Retinal pigment epithelial cell (primary cell): Measurements from ENCODE around the gene SEMA3E.
A peak's percentile ranks its signal among the peaks of the same experiment; 100 is the strongest.

ENCODE experiments used
- DNase-seq: peaks from one replicate; pipeline ENCODE4 v3.0.0-alpha.2; 2010; ENCODE audit warnings: low read depth
- H3K4me3 ChIP-seq: 2 replicates; pipeline ENCODE4 v1.5.1; 2011; ENCODE audit warnings: mild to moderate bottlenecking, low read length, control low read depth, moderate library complexity
- TF ChIP-seq, protein P1 (sequence below): conservative IDR thresholded peaks from 2 replicates; pipeline ENCODE4 v1.5.1; 2011; ENCODE audit warnings: low read depth, low read length, control low read depth, inconsistent platforms

SEMA3E gene

DNA sequence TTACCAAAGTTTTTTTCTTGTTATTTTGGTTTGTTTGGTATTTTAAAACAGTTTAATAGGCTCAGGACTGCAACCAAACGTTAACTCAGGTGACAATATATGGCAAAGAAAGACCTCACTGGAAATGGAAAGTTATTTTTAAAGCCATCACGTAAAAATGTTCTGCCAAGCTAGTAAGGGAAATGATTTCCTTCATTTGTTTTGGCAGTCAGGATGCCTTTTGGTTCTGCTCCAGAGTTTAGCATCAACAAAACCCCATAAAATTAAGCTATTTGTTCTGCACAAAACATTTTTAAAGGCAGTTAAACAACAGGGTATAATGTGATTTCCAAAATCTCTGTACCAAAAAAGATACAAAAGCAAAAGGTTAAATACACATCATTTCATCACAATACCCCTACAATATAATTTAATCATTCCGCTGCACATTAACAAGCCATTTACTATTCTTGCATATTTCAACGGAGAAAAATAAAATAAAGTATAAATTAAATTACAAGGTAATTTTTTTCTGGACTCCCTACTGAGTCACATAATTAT, 172.4 kb downstream of the SEMA3E start:
- TF ChIP-seq, protein P1, sequence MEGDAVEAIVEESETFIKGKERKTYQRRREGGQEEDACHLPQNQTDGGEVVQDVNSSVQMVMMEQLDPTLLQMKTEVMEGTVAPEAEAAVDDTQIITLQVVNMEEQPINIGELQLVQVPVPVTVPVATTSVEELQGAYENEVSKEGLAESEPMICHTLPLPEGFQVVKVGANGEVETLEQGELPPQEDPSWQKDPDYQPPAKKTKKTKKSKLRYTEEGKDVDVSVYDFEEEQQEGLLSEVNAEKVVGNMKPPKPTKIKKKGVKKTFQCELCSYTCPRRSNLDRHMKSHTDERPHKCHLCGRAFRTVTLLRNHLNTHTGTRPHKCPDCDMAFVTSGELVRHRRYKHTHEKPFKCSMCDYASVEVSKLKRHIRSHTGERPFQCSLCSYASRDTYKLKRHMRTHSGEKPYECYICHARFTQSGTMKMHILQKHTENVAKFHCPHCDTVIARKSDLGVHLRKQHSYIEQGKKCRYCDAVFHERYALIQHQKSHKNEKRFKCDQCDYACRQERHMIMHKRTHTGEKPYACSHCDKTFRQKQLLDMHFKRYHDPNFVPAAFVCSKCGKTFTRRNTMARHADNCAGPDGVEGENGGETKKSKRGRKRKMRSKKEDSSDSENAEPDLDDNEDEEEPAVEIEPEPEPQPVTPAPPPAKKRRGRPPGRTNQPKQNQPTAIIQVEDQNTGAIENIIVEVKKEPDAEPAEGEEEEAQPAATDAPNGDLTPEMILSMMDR = no peak
- no peak for DNase-seq

DNA sequence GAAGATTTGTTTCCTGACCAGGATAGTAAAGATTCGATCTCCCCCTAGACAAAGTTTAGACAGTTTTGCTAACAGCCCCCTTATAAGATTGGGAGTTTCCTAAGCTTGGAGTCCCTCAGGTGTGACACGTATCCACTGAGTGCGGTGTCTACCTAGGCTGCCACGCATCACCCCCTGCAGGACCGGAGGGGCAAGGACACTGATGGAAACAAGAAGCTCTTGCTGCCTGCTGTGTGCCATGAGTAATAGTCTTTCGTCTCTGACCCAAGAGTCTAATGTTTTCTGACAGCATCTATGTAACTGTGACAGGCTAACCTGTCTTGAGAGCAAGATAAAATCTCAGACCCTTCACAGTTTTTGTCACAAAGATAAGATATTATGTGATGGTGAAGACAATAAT, 173.5 kb downstream of the SEMA3E start:
- no peak for DNase-seq
- no peak overlapping the region for H3K4me3 ChIP-seq
- TF ChIP-seq, protein P1 = peak; percentile 15

More for the DNA sequence above, 172.4 kb downstream of the SEMA3E start:
- no peak overlapping the region for H3K4me3 ChIP-seq

DNA sequence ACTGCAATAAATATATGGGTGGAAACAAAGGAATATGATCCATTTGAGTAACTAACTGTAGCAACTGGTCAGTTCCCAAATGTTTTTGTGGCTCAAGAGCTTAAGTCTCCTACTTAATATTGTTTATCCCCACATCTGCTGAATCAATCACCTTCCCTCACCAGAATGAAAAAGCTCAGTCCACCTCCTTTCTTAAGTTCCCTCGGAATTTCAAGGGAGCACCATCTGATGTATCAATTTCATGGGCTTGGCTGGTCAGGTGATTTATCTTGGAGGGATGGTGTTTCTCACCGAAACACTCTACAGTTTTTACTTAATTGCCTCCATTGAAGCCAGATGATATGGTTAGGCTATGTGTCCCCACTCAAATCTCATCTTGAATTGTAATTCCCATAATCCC, 176.6 kb downstream of the SEMA3E start:
- DNase-seq = no peak
- H3K4me3 ChIP-seq = no peak overlapping the region
- TF ChIP-seq, protein P1 = no peak

DNA sequence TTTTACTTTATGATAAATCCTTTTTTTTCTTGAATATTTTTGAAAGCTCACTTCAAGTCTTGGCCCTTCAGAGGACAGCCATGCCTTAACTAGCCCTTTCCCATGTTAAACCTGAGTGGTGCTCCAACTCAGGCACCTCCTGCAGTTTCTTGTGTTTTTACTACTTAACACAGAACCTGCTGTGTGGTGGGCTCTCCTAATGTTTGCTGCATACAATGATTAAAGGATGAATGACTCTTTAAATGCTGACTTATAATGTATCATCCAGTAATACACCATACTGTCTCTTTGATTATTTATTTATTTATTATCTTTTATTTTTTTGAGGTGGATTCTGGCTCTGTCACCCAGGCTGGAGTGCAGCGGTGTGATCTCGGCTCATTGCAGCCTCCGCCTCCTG, 179.4 kb downstream of the SEMA3E start:
- TF ChIP-seq, protein P1 = no peak
- DNase-seq = no peak
- H3K4me3 ChIP-seq = no peak overlapping the region

DNA sequence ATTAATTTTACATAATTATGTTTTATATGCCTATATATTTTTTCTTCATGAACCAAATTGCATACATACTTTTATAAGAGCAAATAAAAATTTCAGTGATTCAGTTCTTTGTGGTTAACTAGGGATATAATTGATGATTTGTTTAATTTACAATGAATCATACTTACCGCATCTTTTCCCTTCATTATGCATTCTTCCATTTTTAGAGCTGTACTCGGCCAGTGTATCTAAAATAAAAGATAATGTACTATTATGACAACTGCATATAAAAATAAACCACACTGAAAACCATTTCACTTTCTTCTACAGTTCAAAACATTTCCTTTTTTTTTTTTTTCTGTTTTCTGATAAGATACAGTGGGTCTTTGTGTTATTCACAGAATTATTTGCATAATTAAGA, 179.9 kb downstream of the SEMA3E start:
- no peak for DNase-seq
- TF ChIP-seq, protein P1 = no peak
- H3K4me3 ChIP-seq = no peak overlapping the region

DNA sequence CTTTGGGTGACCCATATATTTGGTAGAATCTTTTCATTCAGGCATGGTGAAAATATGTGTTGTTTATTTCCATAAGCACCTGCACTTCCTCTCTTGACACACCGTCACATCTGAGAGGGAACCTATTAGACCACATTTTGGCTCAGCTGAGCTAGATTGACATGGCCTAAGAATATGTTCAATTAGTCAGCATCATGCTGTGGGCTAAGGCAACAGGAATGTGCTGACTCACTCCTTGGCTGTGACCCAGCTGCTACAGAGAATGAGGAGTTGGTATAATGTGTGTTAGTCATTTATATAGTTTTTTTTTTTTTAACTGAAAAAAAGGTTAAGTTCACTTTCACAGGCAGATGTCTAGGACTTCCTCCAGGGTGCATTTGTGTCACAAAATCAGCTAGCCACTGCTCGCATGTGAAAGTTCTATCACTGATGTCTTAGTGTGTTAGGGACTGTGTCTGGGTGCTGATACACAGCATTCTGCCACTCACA, 180.6 kb downstream of the SEMA3E start:
- TF ChIP-seq, protein P1 = no peak
- peak; percentile 99 for DNase-seq
- no peak overlapping the region for H3K4me3 ChIP-seq

DNA sequence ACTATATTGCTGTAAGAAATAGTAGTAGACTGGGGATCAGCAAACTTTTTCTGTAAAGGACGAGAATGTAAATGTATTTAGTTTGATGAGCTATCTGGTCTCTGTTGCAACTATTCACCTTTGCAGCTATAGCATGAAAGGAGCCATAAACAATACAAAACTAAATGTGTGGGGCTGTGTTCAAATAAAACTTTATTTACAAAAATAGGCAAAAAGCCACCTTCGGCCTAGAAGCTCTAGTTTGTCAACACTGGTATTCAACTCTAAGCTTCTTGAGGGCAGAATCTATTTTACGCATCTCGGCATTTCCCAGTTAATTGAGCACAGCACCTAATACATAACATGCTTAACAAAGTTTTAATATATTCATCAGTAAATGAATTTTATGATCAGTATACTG, 181.4 kb downstream of the SEMA3E start:
- TF ChIP-seq, protein P1 = no peak
- no peak overlapping the region for H3K4me3 ChIP-seq
- DNase-seq = no peak
